Measurements from ENCODE around the gene PHLDA3. TPM values are rescaled to one million over a fixed set of nuclear protein-coding genes. Genes with fewer than 3 reads are reported as not detected.

PHLDA3 gene
- total RNA-seq, 1 donor from 2014 or later = 115 TPM

GRCh38 chr1:201433609-201434008, 35.4 kb downstream of the PHLDA3 start:
- no peaks in the 10 kb centered on the region for H3K27me3 Mint-ChIP-seq (ENCODE audit: low read depth)
- no peaks in the 10 kb centered on the region for H3K36me3 Mint-ChIP-seq (ENCODE audit: low read depth)
- peaks cover 11% of the 10 kb centered on the region for H3K4me1 Mint-ChIP-seq (ENCODE audit: low read depth)
- TF ChIP-seq CTCF (IDR thresholded peaks at IDR 0.05) = no peak
- DNase-seq (ENCODE audit: low spot score) = no peak
- no peaks in the 10 kb centered on the region for H3K9me3 Mint-ChIP-seq (ENCODE audit: low read depth)
- no peak overlapping the region for H3K27ac Mint-ChIP-seq (ENCODE audit: unreplicated experiment)
- H3K4me3 Mint-ChIP-seq (ENCODE audit: unreplicated experiment) = no peak overlapping the region

GRCh38 chr1:201430776-201431175, 38.2 kb downstream of the PHLDA3 start:
- H3K9me3 Mint-ChIP-seq (ENCODE audit: low read depth) = no peaks in the 10 kb centered on the region
- H3K27me3 Mint-ChIP-seq (ENCODE audit: low read depth) = no peaks in the 10 kb centered on the region
- no peak overlapping the region for H3K27ac Mint-ChIP-seq (ENCODE audit: unreplicated experiment)

GRCh38 chr1:201429736-201430501, 39.1 kb downstream of the PHLDA3 start:
- Mint-ChIP-seq H3K4me1 (ENCODE audit: low read depth) (no peaks in the 10 kb centered on the region), H3K9me3 (ENCODE audit: low read depth) (no peaks in the 10 kb centered on the region), H3K27me3 (ENCODE audit: low read depth) (no peaks in the 10 kb centered on the region), H3K27ac (ENCODE audit: unreplicated experiment) (no peak overlapping the region), H3K4me3 (ENCODE audit: unreplicated experiment) (no peak overlapping the region), H3K36me3 (ENCODE audit: low read depth) (no peaks in the 10 kb centered on the region)
- TF ChIP-seq CTCF (IDR thresholded peaks at IDR 0.05) = no peak
- no peak for DNase-seq (ENCODE audit: low spot score)

More at GRCh38 chr1:201430776-201431175, 38.2 kb downstream of the PHLDA3 start:
- Mint-ChIP-seq H3K36me3 (ENCODE audit: low read depth) (no peaks in the 10 kb centered on the region), H3K4me3 (ENCODE audit: unreplicated experiment) (no peak overlapping the region), H3K4me1 (ENCODE audit: low read depth) (peaks cover 5% of the 10 kb centered on the region)
- DNase-seq (ENCODE audit: low spot score) = no peak
- no peak for TF ChIP-seq CTCF (IDR thresholded peaks at IDR 0.05)

GRCh38 chr1:201427963-201428362, 41.0 kb downstream of the PHLDA3 start:
- H3K27ac Mint-ChIP-seq (ENCODE audit: unreplicated experiment) = no peak overlapping the region

More at GRCh38 chr1:201427963-201428362, 41.0 kb downstream of the PHLDA3 start:
- Mint-ChIP-seq H3K4me1 (ENCODE audit: low read depth) (no peaks in the 10 kb centered on the region), H3K4me3 (ENCODE audit: unreplicated experiment) (no peak overlapping the region), H3K9me3 (ENCODE audit: low read depth) (no peaks in the 10 kb centered on the region), H3K27me3 (ENCODE audit: low read depth) (no peaks in the 10 kb centered on the region), H3K36me3 (ENCODE audit: low read depth) (no peaks in the 10 kb centered on the region)
- no peak for TF ChIP-seq CTCF (IDR thresholded peaks at IDR 0.05)
- DNase-seq (ENCODE audit: low spot score) = no peak
